HG03432 (cell line): ENCODE results near the gene RNF141.
A peak's percentile ranks its signal among the peaks of the same experiment; 100 is the strongest.

Experiments
- ATAC-seq: cut with Tn5 transposase; IDR thresholded peaks from one replicate; pipeline ENCODE4 v1.9.1; 2021; ENCODE audit warnings: mild to moderate bottlenecking, moderate library complexity; ENCODE audit not compliant: unreplicated experiment

The RNF141 gene, protein sequence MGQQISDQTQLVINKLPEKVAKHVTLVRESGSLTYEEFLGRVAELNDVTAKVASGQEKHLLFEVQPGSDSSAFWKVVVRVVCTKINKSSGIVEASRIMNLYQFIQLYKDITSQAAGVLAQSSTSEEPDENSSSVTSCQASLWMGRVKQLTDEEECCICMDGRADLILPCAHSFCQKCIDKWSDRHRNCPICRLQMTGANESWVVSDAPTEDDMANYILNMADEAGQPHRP

DNA sequence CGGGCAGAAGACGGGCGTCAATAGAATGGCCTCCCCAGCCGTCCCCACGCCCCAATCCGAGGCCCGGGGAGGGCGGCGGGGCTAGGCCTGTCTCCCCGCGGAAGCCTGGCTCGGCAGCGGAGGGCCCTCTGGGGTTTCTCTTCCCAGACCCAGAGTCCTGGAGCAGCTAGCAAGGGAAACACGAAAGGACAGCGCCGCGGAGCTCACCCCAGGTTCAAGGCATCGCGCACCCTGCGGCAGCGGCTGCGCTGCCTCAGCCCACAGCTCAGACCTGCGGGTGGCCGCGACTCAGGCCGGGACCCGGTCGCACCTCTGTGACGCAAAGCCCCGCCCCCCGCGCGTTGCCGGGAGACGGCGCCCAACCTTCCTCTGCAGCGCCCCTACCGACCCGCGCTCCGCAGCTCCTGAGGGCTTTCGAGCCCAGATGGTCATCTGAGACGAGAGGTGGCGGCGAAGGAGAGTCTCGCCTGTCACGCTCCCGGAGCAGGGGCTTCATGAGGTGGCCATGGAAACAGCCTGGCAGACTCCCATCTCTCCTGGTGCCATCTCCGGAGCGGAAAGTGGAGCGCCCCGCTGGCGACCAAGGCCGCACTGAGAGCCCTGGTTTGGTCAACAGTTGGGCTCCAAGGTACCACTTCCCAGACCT lies at the start of gene RNF141:
TSS of gene RNF141 (minus strand) at position 273 of the 646 bp plus-strand sequence. CDS start 7,029 bp downstream, outside the sequence.
- ATAC-seq, result peak; percentile 99

GRCh38 chr11:10590218-10590915 lies 49.4 kb upstream of the RNF141 start:
- no peak for ATAC-seq

GRCh38 chr11:10588904-10589303 lies 47.9 kb upstream of the RNF141 start:
- ATAC-seq, result no peak

GRCh38 chr11:10587995-10588394 lies 47.0 kb upstream of the RNF141 start:
- ATAC-seq, result no peak

DNA sequence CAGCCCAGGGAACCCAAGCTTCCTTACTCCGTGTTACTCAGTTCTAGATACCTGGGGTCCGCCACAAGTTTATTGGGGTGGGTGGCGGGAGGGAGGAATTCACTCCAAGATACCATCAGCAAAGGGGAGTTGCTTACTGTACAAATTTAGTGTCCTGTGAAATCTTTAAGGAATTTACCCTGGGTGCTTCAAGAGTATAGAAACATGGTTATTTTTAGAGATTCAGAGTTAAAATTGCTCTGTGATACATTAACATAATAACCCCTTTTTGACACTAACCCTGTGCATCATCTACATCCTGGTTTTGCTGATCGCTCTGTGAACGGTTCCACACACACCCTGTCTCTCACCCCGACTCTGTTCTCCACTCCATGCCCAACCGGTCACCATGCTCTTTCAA lies 46.4 kb upstream of the RNF141 start:
- ATAC-seq, result no peak

- no peak for ATAC-seq
These were observed 43.1 kb upstream of the RNF141 start for GRCh38 chr11:10584071-10584501.

GRCh38 chr11:10581481-10582019 lies 40.6 kb upstream of the RNF141 start:
- ATAC-seq, result no peak

DNA sequence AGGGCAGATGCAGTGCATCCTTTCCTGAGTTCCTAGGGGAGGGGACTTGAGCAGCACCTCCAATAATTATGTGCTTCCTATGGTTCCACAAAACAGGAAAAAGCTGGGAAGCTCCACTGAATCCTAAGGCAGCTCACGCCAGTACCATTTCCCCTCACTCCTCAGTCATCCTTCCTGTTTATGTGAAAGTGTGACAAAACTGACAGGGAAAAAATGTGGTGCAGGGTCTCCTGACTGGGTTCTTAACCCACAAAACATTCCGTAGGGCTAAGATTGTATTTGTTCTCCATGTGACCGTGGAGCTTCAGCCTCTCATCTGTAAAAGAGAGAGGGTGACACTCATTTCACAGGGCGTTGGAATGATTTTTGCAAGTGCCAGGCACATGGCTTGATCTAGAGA lies 39.6 kb upstream of the RNF141 start:
- no peak for ATAC-seq

- ATAC-seq, result no peak
These were observed 38.7 kb upstream of the RNF141 start for GRCh38 chr11:10579700-10580099.

GRCh38 chr11:10576035-10576398 lies 35.0 kb upstream of the RNF141 start:
- ATAC-seq, result no peak

DNA sequence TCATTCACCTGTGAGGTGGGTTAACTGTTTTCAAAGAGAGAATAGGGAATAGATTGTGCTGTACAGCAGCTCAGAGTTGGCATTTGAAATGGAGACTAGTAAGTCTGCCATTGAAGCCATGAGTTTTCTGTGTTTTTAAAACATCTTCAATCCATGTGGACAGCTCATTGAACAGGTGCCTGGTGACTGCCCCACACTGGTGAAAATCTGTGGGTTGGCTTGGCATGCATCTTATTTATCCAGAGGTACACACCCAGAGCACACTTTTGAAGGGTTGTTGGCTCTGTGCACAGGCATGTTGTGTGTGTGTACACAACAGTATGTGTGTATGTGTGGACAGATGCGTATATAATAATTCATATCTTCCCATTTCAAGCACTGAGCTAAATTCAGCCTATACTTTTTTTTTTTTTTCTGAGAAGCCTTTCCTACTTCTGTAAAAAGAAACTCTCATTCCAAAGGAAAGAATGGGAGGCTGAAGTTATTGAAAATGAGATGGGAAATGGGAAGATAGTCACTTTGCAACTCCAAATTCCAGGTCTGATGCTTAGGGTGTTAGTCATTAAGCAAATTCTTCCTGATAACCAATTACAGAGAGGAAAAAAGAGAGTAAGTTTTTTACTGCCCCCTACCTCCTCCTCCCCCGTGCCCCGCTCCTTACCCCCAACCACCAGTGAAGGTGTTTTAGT lies 34.5 kb upstream of the RNF141 start:
- ATAC-seq, result no peak

- ATAC-seq, result no peak
These were observed 32.6 kb upstream of the RNF141 start for GRCh38 chr11:10573556-10573955.

GRCh38 chr11:10573028-10573427 lies 32.0 kb upstream of the RNF141 start:
- ATAC-seq, result no peak

DNA sequence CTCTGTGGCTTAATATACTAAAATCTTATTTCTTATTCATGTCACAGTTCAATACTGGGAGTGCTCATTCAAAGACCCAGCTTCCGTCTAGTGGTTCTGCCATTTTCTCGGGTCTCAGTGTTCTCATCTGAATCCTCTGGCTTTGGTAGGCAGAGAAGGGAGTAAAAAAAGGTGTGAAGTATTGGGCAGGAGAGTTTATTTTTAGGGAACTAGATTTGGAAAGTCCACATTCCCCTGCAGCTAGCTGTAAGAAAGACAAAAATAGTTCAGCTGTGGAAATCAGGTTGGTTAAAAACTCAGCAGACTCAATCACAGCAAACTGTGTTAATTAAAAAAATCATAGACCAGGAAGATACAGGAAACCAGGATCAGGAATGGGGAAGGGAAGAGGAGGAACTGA lies 31.5 kb upstream of the RNF141 start:
- no peak for ATAC-seq

DNA sequence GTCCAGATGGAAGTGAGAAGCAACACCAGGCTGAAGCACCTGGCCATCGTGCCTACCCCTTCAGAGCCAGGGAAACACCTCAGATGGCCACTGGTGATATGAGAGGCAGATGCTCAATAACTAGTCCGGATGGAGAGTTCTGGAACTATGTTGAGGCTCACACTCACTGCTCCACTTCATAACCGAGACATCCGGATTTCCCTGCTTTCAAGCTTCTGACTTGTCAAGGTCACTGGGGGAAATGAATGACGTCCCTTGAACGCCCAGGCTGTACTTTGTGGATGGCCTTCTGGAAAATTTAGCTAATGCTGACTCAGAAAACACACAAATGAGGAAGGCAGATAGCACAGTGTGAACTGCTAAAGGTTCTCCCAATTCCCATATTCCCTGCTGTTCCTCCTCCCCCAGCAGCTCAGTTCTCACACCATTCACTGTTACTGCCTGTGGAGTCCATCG lies 27.5 kb upstream of the RNF141 start, which contains the start of gene LYVE1:
TSS of gene LYVE1 (minus strand) at position 180 of the 456 bp plus-strand sequence. CDS start at position 47, 133 bp downstream.
- ATAC-seq, result no peak

GRCh38 chr11:10567446-10567845 lies 26.5 kb upstream of the RNF141 start:
- no peak for ATAC-seq

DNA sequence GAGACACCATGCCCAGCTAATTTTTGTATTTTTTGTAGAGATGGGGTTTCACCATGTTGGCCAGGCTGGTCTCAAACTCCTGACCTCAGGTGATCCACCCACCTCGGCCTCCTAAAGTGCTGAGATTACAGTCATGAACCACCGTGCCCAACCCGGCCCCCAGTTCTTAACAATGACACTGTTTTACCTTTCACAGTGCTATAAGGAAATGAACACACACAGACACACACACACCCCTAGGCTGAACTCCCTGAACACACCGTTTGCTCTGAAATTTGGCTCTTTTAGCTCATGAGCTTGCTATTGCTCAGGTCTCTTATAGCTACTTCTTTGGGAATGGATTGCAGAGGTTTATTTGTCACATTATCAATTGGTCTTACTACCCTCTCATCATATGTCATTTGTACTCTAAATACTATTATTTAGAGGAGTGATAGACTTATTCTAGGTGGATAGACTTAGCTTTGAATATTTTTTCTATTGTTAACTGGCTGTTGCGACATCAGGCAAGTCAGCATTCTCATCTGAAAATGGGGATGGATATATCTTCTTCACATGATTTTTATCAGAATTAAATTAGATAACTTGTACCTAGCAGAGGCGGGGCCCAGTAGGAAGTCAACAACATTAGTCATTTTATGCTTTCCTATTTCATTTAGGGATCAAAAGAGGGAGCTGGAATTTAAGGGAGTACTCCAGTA lies 25.4 kb upstream of the RNF141 start:
- no peak for ATAC-seq

- ATAC-seq, result no peak
These were observed 24.5 kb upstream of the RNF141 start for GRCh38 chr11:10565493-10565892.

DNA sequence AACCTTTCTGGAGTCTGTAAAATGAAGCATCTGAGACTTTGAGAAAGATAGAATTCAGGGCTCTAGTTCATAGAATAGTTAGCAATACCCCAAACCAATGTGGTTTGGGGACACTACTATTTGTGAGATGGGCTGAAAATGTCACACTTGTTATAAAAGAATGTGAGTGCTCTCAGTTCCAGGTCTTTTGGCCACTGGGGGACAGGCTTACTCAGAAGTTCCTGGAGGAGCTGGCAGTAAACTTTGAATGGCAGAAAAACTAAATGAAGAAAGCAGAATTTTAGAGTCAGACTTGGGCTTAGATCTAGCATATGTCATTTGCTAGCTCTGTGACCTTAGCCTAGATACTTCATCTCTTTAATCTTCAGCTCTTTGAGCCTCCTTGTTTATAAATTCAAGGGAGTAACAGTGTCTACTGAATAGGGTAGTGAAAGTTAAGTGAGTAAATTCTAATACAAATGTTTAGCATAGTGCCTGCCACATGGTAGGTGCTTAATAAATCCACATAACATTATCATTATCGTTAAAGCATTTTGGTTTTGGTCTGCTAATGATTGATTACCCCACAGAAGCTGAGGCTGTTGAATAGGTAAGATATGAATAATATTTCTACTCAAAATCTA lies 23.8 kb upstream of the RNF141 start:
- no peak for ATAC-seq

DNA sequence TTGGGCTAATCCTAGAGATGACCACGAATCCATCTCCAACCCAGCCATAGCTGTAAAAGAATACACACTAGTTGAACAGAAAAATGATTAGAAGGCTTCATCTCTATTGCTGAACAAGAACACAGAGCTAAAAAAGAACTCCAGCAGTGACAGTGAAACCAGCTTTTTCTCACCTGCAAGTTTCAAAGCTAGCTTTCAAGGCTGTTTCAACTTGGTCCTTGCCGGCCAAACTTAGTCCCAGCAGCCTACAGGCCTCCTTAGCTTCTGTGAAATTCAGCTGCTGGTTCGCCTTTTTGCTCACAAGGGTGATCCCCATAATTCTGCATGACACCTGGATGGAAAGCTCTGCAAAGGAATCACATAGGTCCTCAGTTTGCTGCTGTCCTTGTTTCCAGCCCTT lies 23.0 kb upstream of the RNF141 start:
- ATAC-seq, result no peak
